ENCODE measurements around the gene CST11. TPM values are rescaled to one million over a fixed set of nuclear protein-coding genes. Genes with fewer than 3 reads are reported as not detected.
A peak's percentile ranks its signal among the peaks of the same experiment; 100 is the strongest.

CST11 gene
- total RNA-seq, 4 donors from 2014 or later: not detected

- Histone ChIP-seq H3K36me3 (no peaks in the 10 kb centered on the region), H3K27ac (no peak overlapping the region), H3K27me3 (no peaks in the 10 kb centered on the region), H3K9me3 (no peaks in the 10 kb centered on the region), H3K4me3 (no peak overlapping the region), H3K4me1 (peaks cover 0 to 8% (median 2%) of the 10 kb centered on the region in 3 donors)
- no peak for ATAC-seq
- 58 to 88% methylated on average over 3 to 4 of the region's 9 CpGs for whole genome bisulfite sequencing, 2 donors (ENCODE audit: low coverage in 1 of 2)
- TF ChIP-seq CTCF (IDR thresholded peaks at IDR 0.05) (no peak), POLR2A (IDR thresholded peaks at IDR 0.05) (no peak), POLR2AphosphoS5 (IDR thresholded peaks at IDR 0.05) (no peak), EP300 (IDR thresholded peaks at IDR 0.05) (no peak)
Observed at GRCh38 chr20:23425129-23425528, 27.5 kb downstream of the CST11 start.

- no peaks in the 10 kb centered on the region for H3K36me3 ChIP-seq
- H3K27ac ChIP-seq: peak within 1 kb of the TSS; percentile 89 to 95 (median 91)
- peaks cover 0 to 43% (median 2%) of the 10 kb centered on the region in 3 donors for H3K4me1 ChIP-seq
- H3K9me3 ChIP-seq: no peaks in the 10 kb centered on the region
- peak within 1 kb of the TSS; percentile 90 to 95 for H3K4me3 ChIP-seq
- H3K27me3 ChIP-seq: no peaks in the 10 kb centered on the region
- peak; percentile 100 for ATAC-seq
- TF ChIP-seq POLR2AphosphoS5 (IDR thresholded peaks at IDR 0.05) (peak; percentile 95), POLR2A (IDR thresholded peaks at IDR 0.05) (peak; percentile 88 to 90), EP300 (IDR thresholded peaks at IDR 0.05) (no peak), CTCF (IDR thresholded peaks at IDR 0.05) (peak; percentile 31 to 86 (median 77))
- WGBS, 2 donors (ENCODE audit: low coverage in 1 of 2): 0 to 4% methylated on average over 4 to 5 of the region's 64 CpGs
Observed at GRCh38 chr20:23420943-23421931, 31.4 kb downstream of the CST11 start, which contains the start of gene NAPB. TSS of gene NAPB (minus strand) at chr20:23421488. CDS start at chr20:23421402, 86 bp downstream.

- WGBS, 2 donors (ENCODE audit: low coverage in 1 of 2): 0% methylated on average over 9 to 10 of the region's 58 CpGs
- no peaks in the 10 kb centered on the region for H3K9me3 ChIP-seq
- H3K4me3 ChIP-seq: peak overlapping the region; percentile 90 to 95
- peak; percentile 28 for TF ChIP-seq POLR2AphosphoS5 (IDR thresholded peaks at IDR 0.05)
- TF ChIP-seq POLR2A (IDR thresholded peaks at IDR 0.05): no peak
- peak overlapping the region; percentile 89 to 95 (median 91) for H3K27ac ChIP-seq
- no peaks in the 10 kb centered on the region for H3K27me3 ChIP-seq
- peak; percentile 35 for ATAC-seq
- no peaks in the 10 kb centered on the region for H3K36me3 ChIP-seq
- H3K4me1 ChIP-seq: peaks cover 0 to 53% (median 2%) of the 10 kb centered on the region in 3 donors
Observed at GRCh38 chr20:23419995-23420901, 32.4 kb downstream of the CST11 start.

GRCh38 chr20:23419657-23419994, 33.0 kb downstream of the CST11 start:
- no peak for TF ChIP-seq POLR2AphosphoS5 (IDR thresholded peaks at IDR 0.05)
- ATAC-seq: no peak
- H3K9me3 ChIP-seq: no peaks in the 10 kb centered on the region
- 27 to 28% methylated on average over 5 of the region's 5 CpGs for WGBS, 2 donors (ENCODE audit: low coverage in 1 of 2)
- peak overlapping the region; percentile 89 to 95 (median 91) for H3K27ac ChIP-seq
- peaks cover 0 to 54% (median 2%) of the 10 kb centered on the region in 3 donors for H3K4me1 ChIP-seq
- peak overlapping the region; percentile 90 to 95 for H3K4me3 ChIP-seq
- H3K27me3 ChIP-seq: no peaks in the 10 kb centered on the region
- no peaks in the 10 kb centered on the region for H3K36me3 ChIP-seq

- peaks cover 0 to 54% (median 2%) of the 10 kb centered on the region in 3 donors for H3K4me1 ChIP-seq
- H3K27me3 ChIP-seq: no peaks in the 10 kb centered on the region
- no peak overlapping the region for H3K27ac ChIP-seq
- H3K36me3 ChIP-seq: no peaks in the 10 kb centered on the region
- TF ChIP-seq EP300 (IDR thresholded peaks at IDR 0.05) (no peak), CTCF (IDR thresholded peaks at IDR 0.05) (no peak)
- ATAC-seq: no peak
- no peak overlapping the region for H3K4me3 ChIP-seq
- H3K9me3 ChIP-seq: no peaks in the 10 kb centered on the region
Observed at GRCh38 chr20:23417861-23418260, 34.8 kb downstream of the CST11 start.

Data from gastroesophageal sphincter (tissue), 4 donors.